Ishikawa (cell line): ENCODE measurements around the gene ACTN1.

Experiments used
- CEBPB ChIP-seq: IDR thresholded peaks from 2 replicates; pipeline ENCODE4 v1.6.1; 2012
- CREB1 ChIP-seq: IDR thresholded peaks from 2 replicates; pipeline ENCODE4 v1.6.1; 2012; ENCODE audit warnings: low read depth
- EGR1 ChIP-seq: IDR thresholded peaks from 2 replicates; pipeline ENCODE4 v1.6.1; 2012
- EP300 ChIP-seq: IDR thresholded peaks from 2 replicates; pipeline ENCODE4 v1.6.1; 2012; ENCODE audit warnings: borderline replicate concordance
- FOXM1 ChIP-seq: IDR thresholded peaks from 2 replicates; pipeline ENCODE4 v1.6.1; 2012; ENCODE audit warnings: low read depth, borderline replicate concordance
- NFIC ChIP-seq: IDR thresholded peaks from 2 replicates; pipeline ENCODE4 v1.6.1; 2012
- RAD21 ChIP-seq: IDR thresholded peaks from 2 replicates; pipeline ENCODE4 v1.6.1; 2012; ENCODE audit warnings: low read depth
- REST ChIP-seq: IDR thresholded peaks from 2 replicates; pipeline ENCODE4 v1.6.1; 2012; ENCODE audit warnings: low read depth, mild to moderate bottlenecking
- TAF1 ChIP-seq: IDR thresholded peaks from 2 replicates; pipeline ENCODE4 v1.6.1; 2012; ENCODE audit warnings: low read depth, mild to moderate bottlenecking
- TCF12 ChIP-seq: IDR thresholded peaks from 2 replicates; pipeline ENCODE4 v1.6.1; 2012; ENCODE audit warnings: low read depth
- TEAD4 ChIP-seq: IDR thresholded peaks from 2 replicates; pipeline ENCODE4 v1.6.1; 2012
- USF1 ChIP-seq: IDR thresholded peaks from 2 replicates; pipeline ENCODE4 v1.6.1; 2012
- YY1 ChIP-seq: IDR thresholded peaks from 2 replicates; pipeline ENCODE4 v1.6.1; 2012; ENCODE audit warnings: low read depth
- ZBTB7A ChIP-seq: IDR thresholded peaks from 2 replicates; pipeline ENCODE4 v1.6.1; 2012; ENCODE audit warnings: low read depth
- TF ChIP-seq, protein P1 (sequence below): IDR thresholded peaks from 2 replicates; pipeline ENCODE4 v1.6.1; 2012

The ACTN1 gene

GRCh38 chr14:68876976-68877375, 102.1 kb downstream of the ACTN1 start:
- TF ChIP-seq YY1, result no peak
- TF ChIP-seq FOXM1, result no peak
- no peak for TF ChIP-seq TEAD4
- no peak for TF ChIP-seq CEBPB
- TF ChIP-seq TAF1, result no peak
- no peak for TF ChIP-seq CREB1
- TF ChIP-seq EGR1, result no peak
- TF ChIP-seq, protein P1, sequence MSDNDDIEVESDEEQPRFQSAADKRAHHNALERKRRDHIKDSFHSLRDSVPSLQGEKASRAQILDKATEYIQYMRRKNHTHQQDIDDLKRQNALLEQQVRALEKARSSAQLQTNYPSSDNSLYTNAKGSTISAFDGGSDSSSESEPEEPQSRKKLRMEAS, result no peak
- TF ChIP-seq EP300, result no peak
- no peak for TF ChIP-seq USF1
- no peak for TF ChIP-seq REST
- TF ChIP-seq TCF12, result no peak

DNA sequence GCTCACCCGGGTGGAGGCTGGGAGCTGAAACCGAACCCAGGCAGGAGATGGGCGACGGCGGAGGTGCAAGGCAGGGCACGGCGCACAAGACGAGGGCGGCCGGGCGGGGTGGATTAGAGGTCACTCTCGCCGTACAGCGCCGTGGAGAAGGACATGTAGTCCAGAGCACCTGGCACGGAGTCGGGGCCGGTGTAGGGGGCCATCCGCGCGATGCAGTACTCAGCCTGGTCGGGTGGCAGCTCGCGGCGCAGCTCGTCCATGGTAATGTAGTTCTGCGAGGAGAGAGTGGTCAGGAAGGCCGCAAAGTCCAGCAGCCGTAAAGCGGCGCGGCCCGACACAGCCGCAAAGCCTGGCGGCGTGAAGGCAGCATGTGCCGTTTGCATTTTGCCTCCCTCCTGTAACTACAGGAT, 104.4 kb downstream of the ACTN1 start:
- TF ChIP-seq, protein P1, result no peak
- TF ChIP-seq REST (no peak), TEAD4 (no peak), EP300 (no peak), CREB1 (no peak), RAD21 (no peak)

- TF ChIP-seq, protein P1, result no peak
- no peak for TF ChIP-seq TAF1
- no peak for TF ChIP-seq CEBPB
- no peak for TF ChIP-seq ZBTB7A
- TF ChIP-seq FOXM1, result no peak
- TF ChIP-seq EP300, result no peak
- no peak for TF ChIP-seq RAD21
- no peak for TF ChIP-seq TEAD4
- TF ChIP-seq YY1, result no peak
Measured at GRCh38 chr14:68873376-68873775, 105.7 kb downstream of the ACTN1 start.

- TF ChIP-seq CEBPB (no peak), EP300 (no peak), USF1 (no peak), REST (no peak), TEAD4 (no peak), TAF1 (no peak), CREB1 (no peak), RAD21 (no peak), YY1 (no peak), FOXM1 (no peak), NFIC (no peak), TCF12 (no peak), EGR1 (no peak), ZBTB7A (no peak)
- TF ChIP-seq, protein P1, result no peak
Measured at GRCh38 chr14:68871392-68871791, 107.7 kb downstream of the ACTN1 start.

- TF ChIP-seq TEAD4 (no peak), ZBTB7A (no peak), FOXM1 (no peak), CEBPB (no peak), USF1 (no peak), CREB1 (no peak), TCF12 (no peak), EP300 (no peak), NFIC (no peak), REST (no peak), TAF1 (no peak), EGR1 (no peak), RAD21 (no peak), YY1 (no peak)
- TF ChIP-seq, protein P1, result no peak
Measured at GRCh38 chr14:68866991-68867533, 112.0 kb downstream of the ACTN1 start.
